Stimulated activated naive CD8-positive, alpha-beta T cell treated with anti-CD3 and anti-CD28 coated beads, Interleukin-15, amount 100 ng/mL, for 72 hours (primary cell): ENCODE measurements around the gene IRF2.

Experiments
- ATAC-seq: fragments of 150-1000 bp; cut with Tn5 transposase; 2 replicates; pipeline ENCODE4 v1.10.0; 2021; ENCODE audit warnings: mild to moderate bottlenecking, moderate library complexity
- DNase-seq, 2 donors: peaks; one replicate each; pipeline ENCODE4 v3.0.0; 2021 to 2022
- H3K27ac Mint-ChIP-seq, 2 donors: one replicate each; pipeline ENCODE4 v1.8.0; 2022; ENCODE audit warnings: mild to moderate bottlenecking in 2 of 2, mixed read lengths in 2 of 2, moderate library complexity in 2 of 2
- H3K27me3 Mint-ChIP-seq: one replicate; pipeline ENCODE4 v1.8.0; 2022; ENCODE audit warnings: mixed read lengths
- H3K4me1 Mint-ChIP-seq: one replicate; pipeline ENCODE4 v1.8.0; 2022; ENCODE audit warnings: mild to moderate bottlenecking, mixed read lengths
- H3K4me3 Mint-ChIP-seq, 2 donors: one replicate each; pipeline ENCODE4 v1.8.0; 2022; ENCODE audit warnings: mild to moderate bottlenecking in 2 of 2, mixed read lengths in 2 of 2, moderate library complexity in 1 of 2
- H3K9me3 Mint-ChIP-seq, 2 donors: one replicate each; pipeline ENCODE4 v1.8.0; 2022; ENCODE audit warnings: mixed read lengths in 2 of 2

The IRF2 gene

DNA sequence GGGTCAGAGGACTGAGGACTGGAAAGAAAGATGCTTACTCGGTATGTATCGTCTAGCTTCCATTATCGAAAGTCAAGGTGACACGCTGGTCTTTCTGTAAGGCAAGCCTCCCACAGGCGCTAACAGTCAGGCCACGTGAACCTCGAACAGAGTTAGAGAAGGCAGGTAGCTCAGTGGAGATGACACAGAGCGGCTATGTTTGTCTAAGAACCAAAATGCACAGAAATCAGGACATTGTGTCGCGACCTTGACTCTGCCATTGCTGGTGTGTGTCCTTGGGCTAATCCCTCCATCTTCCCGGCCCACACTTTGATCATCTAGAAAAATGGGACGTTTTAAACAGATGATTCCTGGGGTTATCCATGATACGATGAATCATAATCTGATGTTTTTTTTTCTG lies 40.3 kb downstream of the IRF2 start:
- DNase-seq = no peak
- H3K4me1 Mint-ChIP-seq = peaks cover 90% of the 10 kb centered on the region
- no peaks in the 10 kb centered on the region for H3K9me3 Mint-ChIP-seq
- no peak overlapping the region for H3K27ac Mint-ChIP-seq
- no peak for ATAC-seq
- no peaks in the 10 kb centered on the region for H3K27me3 Mint-ChIP-seq
- no peak overlapping the region for H3K4me3 Mint-ChIP-seq

DNA sequence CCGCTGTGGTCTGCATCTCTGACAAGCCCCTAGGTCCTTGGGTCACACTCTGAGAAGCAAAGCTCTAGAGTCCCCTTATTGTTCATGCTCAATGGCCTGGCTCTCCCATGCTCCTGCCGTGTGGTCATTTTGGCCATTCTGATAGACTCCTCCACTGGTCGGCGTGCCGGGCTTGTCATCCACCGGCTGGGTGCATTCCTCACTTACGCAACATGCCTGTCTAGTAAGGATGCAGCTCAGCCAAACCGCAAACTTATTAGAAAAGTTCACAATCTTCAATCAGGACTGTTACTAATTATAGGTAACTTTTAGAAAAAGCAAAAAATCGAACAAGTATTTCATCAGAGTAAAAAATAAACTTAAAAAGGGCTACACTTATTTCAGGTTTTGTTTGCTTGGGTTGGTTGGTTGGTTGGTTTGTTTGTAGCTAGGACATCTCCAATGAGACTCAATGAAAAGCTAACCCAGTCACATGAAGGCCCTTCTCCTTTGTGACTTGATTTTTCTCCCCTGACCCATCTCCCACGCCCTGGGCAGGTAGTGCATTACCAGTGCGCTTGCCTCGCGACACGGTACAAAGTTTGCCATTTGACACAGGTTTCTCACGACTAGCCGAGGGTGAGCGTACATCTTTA lies 41.0 kb downstream of the IRF2 start:
- Mint-ChIP-seq H3K9me3 (no peaks in the 10 kb centered on the region), H3K4me3 (no peak overlapping the region), H3K27ac (no peak overlapping the region), H3K4me1 (peaks cover 89% of the 10 kb centered on the region), H3K27me3 (no peaks in the 10 kb centered on the region)
- ATAC-seq (no peak), DNase-seq (no peak)

DNA sequence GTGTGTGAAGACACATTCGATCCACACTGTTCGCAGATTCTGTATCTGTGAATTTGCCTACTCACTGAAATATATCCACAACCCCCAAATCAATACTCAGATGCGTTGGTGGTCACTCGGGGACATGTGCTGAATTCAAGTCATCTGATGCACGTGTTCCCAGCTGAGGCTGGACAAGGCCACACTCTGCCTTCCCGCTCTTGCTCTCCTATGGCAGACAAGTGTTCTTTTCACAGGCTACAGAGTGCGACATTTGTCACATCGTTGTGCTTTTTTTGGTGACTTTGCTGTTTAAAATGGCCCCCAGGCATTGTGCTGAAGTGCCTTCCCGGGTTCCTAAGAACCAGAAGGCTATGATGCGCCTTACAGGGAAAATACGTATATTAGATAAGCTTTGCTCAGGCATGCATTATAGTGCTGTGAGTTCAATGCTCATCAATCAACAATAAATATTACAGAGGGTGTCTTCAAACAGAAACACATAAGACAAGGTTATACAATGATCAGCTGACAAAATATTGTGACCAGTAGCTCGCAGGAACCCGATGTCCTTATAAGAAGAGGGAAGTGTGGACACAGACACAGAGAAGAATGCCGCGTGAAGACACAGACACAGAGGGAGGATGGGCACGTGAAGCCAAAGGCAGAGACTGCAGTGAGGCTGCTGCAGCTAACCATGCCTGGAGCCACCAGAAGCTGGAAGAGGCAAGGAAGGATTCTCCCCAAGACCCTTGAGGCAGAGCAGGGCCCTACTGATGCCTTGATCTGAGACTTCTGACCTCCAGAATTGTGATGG lies 42.0 kb downstream of the IRF2 start:
- ATAC-seq (no peak), DNase-seq (no peak)
- Mint-ChIP-seq H3K4me3 (no peak overlapping the region), H3K27ac (peak overlapping the region in 1 of 2 donors; percentile 53), H3K27me3 (no peaks in the 10 kb centered on the region), H3K4me1 (peaks cover 89% of the 10 kb centered on the region), H3K9me3 (no peaks in the 10 kb centered on the region)

- no peak for DNase-seq
- H3K4me3 Mint-ChIP-seq = no peak overlapping the region
- no peaks in the 10 kb centered on the region for H3K27me3 Mint-ChIP-seq
- H3K27ac Mint-ChIP-seq = peak overlapping the region; percentile 51 to 53
- H3K9me3 Mint-ChIP-seq = no peaks in the 10 kb centered on the region
- no peak for ATAC-seq
- H3K4me1 Mint-ChIP-seq = peaks cover 84% of the 10 kb centered on the region
These were observed 44.2 kb downstream of the IRF2 start for GRCh38 chr4:184430163-184430562.

DNA sequence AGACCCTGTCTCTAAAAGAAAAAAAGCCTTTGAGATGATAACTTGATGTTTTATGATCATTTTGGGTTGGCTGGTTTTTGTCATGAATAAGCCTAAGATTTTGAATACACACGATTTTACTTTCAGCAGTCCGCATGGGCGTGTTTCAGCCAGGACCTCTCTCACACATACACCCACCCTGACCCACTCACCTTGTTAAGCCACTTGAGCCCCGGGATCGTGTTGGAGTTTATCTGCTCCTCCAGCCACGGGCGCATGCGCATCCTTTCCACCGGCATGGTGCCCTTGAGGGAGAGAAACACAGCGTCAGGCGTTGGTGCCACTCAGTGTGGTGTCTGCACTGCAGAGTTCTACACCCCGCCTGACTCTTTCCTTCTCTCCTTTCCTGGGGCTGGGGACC lies 45.6 kb downstream of the IRF2 start:
- no peaks in the 10 kb centered on the region for H3K9me3 Mint-ChIP-seq
- DNase-seq (no peak), ATAC-seq (peak; percentile 5)
- peaks cover 92% of the 10 kb centered on the region for H3K4me1 Mint-ChIP-seq
- H3K27me3 Mint-ChIP-seq = no peaks in the 10 kb centered on the region
- no peak overlapping the region for H3K27ac Mint-ChIP-seq
- no peak overlapping the region for H3K4me3 Mint-ChIP-seq

DNA sequence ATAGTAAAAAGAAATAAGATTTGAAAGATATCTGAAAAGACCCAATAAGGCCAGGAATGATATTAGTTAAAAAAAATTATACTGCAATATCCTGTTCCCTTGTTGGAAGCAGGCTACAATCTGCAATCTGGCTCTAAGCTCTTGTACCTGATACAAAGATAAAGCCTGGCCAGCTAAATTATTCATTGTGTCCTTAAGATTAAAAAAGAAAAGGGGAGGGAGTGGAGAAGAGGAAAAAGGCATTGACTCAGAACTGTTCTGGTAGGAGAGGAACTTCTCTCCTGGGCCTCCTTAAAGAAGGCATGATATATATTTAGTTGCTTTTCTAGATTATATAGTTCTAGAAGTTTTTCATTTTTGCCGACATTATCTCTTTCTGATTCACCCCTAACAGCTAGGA lies 46.7 kb downstream of the IRF2 start:
- Mint-ChIP-seq H3K9me3 (peaks cover 2 to 6% of the 10 kb centered on the region in 2 donors), H3K27me3 (no peaks in the 10 kb centered on the region), H3K27ac (peak overlapping the region in 1 of 2 donors; percentile 65), H3K4me3 (no peak overlapping the region), H3K4me1 (peaks cover 88% of the 10 kb centered on the region)
- DNase-seq (no peak), ATAC-seq (no peak)

DNA sequence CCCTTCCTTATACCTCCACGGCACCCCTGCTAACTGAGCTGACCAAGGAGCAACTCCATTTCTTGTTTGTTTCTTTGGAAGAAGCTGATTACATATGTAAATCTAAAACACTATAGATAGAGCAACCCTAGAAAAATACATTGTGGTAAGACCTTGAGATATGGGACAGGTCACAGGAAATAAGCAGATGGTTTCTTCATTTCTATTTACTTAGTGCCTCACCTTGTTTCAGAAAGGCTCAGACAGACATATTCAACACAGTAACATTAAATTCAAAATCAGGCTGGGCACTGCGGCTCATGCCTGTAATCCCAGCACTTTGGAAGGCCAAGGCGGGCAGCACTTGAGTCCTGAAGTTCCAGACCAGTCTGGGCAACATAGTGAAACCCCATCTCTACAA lies 47.3 kb downstream of the IRF2 start:
- peak overlapping the region; percentile 49 to 85 for H3K27ac Mint-ChIP-seq
- H3K4me1 Mint-ChIP-seq = peaks cover 85% of the 10 kb centered on the region
- H3K27me3 Mint-ChIP-seq = no peaks in the 10 kb centered on the region
- ATAC-seq (no peak), DNase-seq (no peak)
- peaks cover 7 to 10% of the 10 kb centered on the region in 2 donors for H3K9me3 Mint-ChIP-seq
- no peak overlapping the region for H3K4me3 Mint-ChIP-seq

DNA sequence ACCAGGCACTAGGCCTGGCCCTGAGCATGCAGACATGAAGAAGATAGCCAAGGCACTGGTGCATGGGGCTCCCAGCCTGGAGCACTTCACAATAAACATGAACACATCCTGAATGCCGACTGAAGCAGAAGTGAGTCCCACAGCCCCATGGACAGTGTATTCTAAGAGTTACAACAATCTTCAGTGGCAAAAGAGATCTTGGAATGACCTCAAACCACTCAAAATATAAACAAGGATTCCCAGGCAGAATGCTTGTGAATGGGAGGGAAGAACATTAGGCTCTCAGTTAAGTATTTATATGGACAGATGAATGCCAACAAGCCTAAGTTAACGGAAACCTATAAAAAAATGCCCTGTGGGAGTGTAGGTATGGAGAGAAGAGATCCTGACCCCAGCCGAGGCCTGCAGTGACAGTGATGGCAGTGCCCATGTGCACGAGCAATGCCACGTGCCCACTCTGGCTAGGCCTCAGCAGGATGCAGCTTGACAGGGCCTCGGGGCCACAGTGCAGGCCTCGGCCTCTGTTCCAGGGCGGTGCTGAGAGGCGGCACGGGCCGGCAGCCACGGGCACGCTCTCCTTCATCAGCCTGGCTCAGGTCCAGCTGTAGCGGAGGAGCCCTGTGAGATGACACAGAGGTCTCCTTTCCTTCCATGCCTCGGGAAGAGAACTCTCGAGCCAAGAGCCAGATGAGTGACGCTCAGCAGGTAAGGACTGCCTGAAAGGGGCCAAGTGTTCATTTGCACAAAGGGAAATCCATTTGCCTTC lies 49.2 kb downstream of the IRF2 start:
- no peak overlapping the region for H3K27ac Mint-ChIP-seq

DNA sequence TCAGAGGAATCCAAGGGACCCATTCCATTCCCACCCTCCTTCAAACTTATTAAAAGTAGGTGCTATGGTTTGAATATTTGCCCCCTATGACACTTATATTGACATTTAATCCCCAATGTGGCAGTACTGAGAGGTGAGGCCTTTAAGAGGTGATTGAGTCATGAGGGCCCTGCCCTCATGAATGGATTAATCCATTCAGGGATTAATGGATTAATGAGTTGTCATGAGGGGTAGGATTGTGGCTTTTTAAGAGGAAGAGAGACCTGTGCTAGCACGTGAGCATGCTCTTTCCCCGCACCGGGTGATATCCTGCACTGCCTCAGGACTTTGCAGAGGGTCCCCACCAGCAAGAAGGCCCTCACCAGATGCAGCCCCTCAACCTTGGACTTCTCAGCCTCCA lies 50.1 kb downstream of the IRF2 start:
- ATAC-seq = no peak
- Mint-ChIP-seq H3K4me1 (peaks cover 85% of the 10 kb centered on the region), H3K27ac (peak overlapping the region in 1 of 2 donors; percentile 13)

More for the DNA sequence above, 49.2 kb downstream of the IRF2 start:
- no peaks in the 10 kb centered on the region for H3K27me3 Mint-ChIP-seq
- H3K4me1 Mint-ChIP-seq = peaks cover 85% of the 10 kb centered on the region
- H3K4me3 Mint-ChIP-seq = no peak overlapping the region
- no peak for DNase-seq
- ATAC-seq = no peak
- H3K9me3 Mint-ChIP-seq = peaks cover 7 to 10% of the 10 kb centered on the region in 2 donors

GRCh38 chr4:184423003-184423686 lies 51.2 kb downstream of the IRF2 start:
- ATAC-seq = no peak
- Mint-ChIP-seq H3K4me3 (no peak overlapping the region), H3K4me1 (peaks cover 87% of the 10 kb centered on the region), H3K9me3 (peaks cover 7 to 10% of the 10 kb centered on the region in 2 donors), H3K27me3 (no peaks in the 10 kb centered on the region), H3K27ac (no peak overlapping the region)
- no peak for DNase-seq

More for the DNA sequence above, 50.1 kb downstream of the IRF2 start:
- DNase-seq = no peak
- Mint-ChIP-seq H3K27me3 (no peaks in the 10 kb centered on the region), H3K9me3 (peaks cover 7 to 10% of the 10 kb centered on the region in 2 donors), H3K4me3 (no peak overlapping the region)

- Mint-ChIP-seq H3K4me1 (peaks cover 87% of the 10 kb centered on the region), H3K9me3 (peaks cover 7 to 10% of the 10 kb centered on the region in 2 donors), H3K27me3 (no peaks in the 10 kb centered on the region), H3K4me3 (no peak overlapping the region), H3K27ac (peak overlapping the region in 1 of 2 donors; percentile 80)
- DNase-seq = no peak
- no peak for ATAC-seq
These were observed 52.0 kb downstream of the IRF2 start for GRCh38 chr4:184422378-184422777.

- Mint-ChIP-seq H3K27me3 (no peaks in the 10 kb centered on the region), H3K4me1 (peaks cover 82% of the 10 kb centered on the region), H3K27ac (no peak overlapping the region), H3K9me3 (peaks cover 7 to 10% of the 10 kb centered on the region in 2 donors), H3K4me3 (peak overlapping the region; percentile 24 to 76)
- DNase-seq (no peak), ATAC-seq (no peak)
These were observed 52.7 kb downstream of the IRF2 start for GRCh38 chr4:184421533-184422155.

GRCh38 chr4:184420881-184421416 lies 53.4 kb downstream of the IRF2 start:
- Mint-ChIP-seq H3K27me3 (no peaks in the 10 kb centered on the region), H3K4me1 (peaks cover 76% of the 10 kb centered on the region)
- peak; percentile 44 for ATAC-seq

GRCh38 chr4:184420402-184420801 lies 53.9 kb downstream of the IRF2 start:
- DNase-seq (no peak), ATAC-seq (peak; percentile 11)
- H3K27ac Mint-ChIP-seq = peak overlapping the region; percentile 59 to 91
- H3K27me3 Mint-ChIP-seq = no peaks in the 10 kb centered on the region
- H3K4me3 Mint-ChIP-seq = peak overlapping the region; percentile 14 to 76
- H3K4me1 Mint-ChIP-seq = peaks cover 76% of the 10 kb centered on the region
- H3K9me3 Mint-ChIP-seq = peaks cover 7 to 10% of the 10 kb centered on the region in 2 donors

More at GRCh38 chr4:184420881-184421416, 53.4 kb downstream of the IRF2 start:
- no peak for DNase-seq
- H3K27ac Mint-ChIP-seq = peak overlapping the region; percentile 59 to 91
- H3K4me3 Mint-ChIP-seq = peak overlapping the region; percentile 14 to 76
- H3K9me3 Mint-ChIP-seq = peaks cover 7 to 10% of the 10 kb centered on the region in 2 donors
